ENCODE measurements around the gene DNASE1L1.

DNASE1L1 gene

DNA sequence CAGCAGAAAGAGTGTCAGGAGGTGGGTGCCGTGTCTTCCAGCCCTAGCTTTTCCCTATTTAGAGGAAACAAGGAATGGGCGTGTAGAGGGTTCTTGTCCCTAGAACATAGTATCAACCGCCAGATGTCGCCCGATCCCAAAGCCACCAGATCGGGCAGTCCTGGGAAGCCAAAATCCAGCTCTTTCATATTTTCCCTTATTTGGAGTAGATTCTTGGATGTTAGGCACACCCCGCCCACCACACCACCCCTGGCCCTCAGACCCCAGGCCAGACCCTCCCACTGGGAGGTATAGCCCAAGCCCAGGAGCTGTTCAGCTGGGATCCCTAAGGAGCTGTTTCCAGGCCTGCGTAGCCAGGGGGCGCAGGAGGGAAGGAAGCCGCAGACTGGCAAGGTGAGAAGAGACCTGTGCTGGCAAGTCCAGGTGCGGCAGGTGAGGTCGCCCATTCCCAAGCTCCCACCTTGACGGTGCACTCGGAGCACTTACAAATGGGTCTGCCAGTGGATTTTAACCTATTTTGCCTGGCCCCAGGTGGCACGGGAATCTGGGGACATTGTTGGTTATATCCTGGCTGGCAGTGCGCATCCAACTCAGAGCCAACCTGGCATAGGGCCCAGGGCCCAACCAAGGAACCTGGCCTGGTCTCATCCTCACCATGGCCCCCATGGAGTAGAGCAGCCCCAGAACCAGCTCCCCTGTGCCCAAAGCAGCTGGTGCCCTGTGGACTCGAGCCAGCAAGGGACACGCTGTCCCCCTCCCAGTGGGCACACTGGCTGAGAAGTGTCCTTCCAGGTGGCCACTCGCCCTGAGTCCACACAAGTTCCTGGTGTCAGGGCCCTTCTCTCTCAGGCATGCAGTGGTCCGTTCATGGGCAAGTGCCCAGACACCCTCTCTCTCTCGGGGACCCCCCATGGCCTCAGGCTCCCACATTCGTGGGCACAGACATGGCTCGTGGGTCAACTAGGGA lies 35.4 kb downstream of the DNASE1L1 start:
- peak overlapping the region in 20 of 21 experiments; percentile 15 to 98 (median 75) for H3K27ac ChIP-seq
- H3K4me3 ChIP-seq: peak overlapping the region; percentile 32 to 74 (median 37)

DNA sequence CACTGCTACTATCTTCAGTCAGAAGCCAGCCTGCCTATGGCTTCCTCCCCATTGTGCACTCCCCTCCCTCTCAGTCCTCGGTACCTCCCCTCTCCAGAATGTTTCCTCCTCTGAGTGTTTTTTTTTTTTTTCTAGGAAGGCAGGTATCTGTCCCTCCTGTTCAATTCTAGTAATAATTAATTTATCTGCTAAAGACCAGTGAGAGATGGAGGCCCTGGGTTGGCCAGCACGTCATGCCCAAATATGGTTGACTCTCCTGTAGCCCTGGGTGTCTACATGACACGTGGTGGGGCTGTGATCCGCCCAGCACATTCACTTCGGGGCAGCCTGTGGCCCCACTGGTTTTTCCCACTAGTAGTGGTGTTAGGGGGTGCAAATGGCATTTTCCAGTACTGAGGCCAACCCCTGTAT lies 36.4 kb downstream of the DNASE1L1 start:
- Histone ChIP-seq H3K4me3 (peak overlapping the region in 5 of 7 experiments; percentile 36 to 74 (median 70)), H3K27ac (peak overlapping the region in 17 of 21 experiments; percentile 20 to 98 (median 83))

DNA sequence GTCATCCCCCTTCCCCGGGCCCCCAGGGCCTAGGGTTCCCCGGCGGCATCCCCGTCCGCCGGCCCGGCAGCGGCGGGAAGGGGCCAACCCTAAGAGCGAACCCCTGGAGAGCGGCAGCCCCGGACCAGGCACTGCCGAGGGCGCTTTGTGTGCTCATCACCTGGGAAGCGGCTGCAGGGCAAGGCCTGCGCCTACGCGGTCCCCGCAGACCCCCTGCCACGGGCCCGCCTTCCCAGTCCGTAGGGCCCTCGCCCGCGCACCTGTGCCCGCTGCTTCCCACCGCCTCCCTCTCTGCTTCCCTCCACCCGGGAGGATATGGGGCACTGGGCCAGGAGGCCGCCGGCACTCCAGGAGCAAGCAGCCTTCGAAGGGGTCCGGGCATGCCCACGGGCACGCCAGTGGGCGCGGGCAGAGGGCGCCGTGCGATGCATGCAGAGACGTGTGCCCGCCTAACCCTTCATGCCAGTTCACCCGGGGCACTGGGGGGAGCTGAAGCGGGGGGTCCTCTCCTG lies 37.2 kb downstream of the DNASE1L1 start:
- peak overlapping the region in 20 of 21 experiments; percentile 42 to 98 (median 83) for H3K27ac ChIP-seq
- peak overlapping the region; percentile 56 to 74 (median 64) for H3K4me3 ChIP-seq

DNA sequence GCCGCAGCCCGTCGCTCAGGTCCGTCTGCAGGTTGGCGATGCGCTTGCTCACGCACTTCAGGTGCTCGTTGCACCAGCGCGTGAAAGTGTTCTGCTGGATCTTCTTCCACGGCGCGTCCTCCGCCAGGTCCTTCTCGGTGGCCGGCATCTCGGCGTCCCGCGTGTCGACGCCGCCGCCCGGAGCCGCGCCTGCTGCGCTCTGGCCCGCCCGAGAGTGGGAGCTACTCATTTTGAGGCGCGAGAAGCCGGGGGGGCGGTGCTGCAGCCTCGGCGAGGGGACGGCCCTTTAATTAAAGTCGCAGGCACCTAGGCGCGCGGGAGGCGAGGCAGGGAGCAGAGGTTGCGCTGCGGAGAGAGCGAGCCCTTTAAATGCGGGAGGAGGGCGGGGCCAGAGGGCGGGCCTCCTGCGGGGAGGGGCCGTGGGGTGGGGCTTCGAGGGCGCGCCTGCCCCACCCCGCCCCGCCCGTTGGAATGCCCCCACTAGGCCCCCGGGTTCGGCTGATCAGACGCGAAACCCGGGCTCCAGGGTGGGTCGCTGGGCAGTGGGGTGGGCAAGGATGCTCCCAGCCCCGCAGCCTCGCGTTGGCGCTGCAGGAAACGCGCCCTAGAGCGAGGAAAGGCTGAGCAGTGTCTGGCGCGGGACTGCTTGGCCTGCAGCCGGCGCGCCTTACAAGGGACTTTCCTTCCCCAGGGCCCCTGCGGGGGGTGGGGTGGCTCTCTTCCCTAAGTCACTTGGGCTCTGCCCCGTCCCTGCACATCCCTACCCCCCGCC lies 37.9 kb downstream of the DNASE1L1 start:
- peak overlapping the region; percentile 15 to 98 (median 89) for H3K27ac ChIP-seq

DNA sequence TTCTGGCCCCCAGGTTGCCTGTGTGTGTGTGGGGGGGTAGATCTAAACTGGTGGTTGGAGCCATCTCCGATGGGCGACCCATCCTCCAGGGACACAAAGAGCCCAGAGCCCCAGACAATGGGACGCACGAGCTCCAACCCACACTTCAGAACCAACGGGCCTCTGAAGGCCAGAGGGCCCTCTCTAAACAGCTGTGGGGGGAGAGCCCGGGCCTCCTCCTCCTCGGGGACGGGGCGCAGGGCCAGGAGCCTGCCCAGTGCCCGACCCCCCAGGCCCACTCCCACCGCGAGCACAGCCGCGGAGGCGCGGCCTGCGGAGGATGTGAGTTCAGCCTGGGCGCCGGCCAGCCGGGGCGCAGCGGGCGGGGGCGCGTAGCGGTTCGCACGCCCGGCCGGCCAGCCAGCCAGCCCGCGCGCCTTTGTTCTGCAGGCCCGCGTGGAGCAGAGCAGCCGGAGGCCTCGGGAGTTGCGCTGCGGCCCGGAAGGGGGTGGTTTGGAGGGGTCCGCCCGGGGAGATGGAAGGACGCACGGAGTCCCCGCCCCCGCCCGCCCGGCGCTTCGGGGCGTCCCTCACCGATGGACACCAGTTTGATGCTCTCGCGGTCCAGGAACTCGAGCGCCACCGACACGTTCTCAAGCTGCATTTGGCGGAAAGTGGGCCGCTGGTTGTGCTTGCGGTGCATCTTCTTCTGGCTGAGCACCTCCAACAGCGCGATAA lies 38.6 kb downstream of the DNASE1L1 start:
- Histone ChIP-seq H3K4me3 (peak overlapping the region; percentile 56 to 74 (median 64)), H3K27ac (peak overlapping the region; percentile 15 to 98 (median 88))

More for the DNA sequence above, 37.9 kb downstream of the DNASE1L1 start:
- H3K4me3 ChIP-seq: peak overlapping the region; percentile 56 to 74 (median 64)

DNA sequence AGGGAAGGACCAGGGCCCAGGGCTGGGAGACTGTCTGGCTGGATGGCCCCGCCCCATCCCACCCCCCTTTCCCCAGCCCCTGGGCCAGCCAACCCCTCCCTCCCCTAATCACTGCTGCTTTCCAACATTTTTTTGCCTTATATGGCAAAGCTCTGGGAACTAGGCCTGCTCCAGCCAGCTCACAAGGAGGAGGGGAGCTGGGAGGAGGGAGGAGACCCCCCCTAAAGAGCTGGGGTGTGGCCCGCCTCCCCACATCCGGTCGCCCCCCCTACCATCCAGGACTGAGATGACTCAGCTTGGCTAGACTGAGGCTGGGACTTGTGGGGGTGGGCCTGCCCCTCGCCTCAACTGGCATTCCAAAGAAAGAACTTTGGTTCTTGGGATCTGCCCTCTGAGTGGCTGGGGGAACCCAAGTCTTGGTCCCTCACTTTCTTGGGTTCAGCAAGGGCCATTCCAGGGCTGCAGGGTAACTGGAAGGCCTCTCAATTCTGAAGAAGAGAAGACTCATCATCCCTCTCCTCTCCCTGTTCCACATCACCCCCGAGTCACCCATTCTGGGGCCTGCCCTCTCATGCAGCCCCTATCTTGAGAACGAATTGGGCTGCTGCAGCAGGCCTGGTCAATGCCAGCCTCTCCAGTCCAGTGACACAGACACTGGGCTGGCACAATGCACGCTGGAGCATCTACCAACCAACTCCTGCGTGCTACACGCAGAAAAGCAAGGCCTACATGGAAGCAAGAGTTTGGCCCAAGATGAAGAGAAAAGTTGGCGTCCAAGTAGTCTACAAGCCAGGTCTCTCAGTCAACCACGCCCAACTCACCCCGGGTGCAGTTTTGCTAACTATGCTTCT lies 39.4 kb downstream of the DNASE1L1 start:
- H3K27ac ChIP-seq: peak overlapping the region; percentile 67 to 98 (median 89)

DNA sequence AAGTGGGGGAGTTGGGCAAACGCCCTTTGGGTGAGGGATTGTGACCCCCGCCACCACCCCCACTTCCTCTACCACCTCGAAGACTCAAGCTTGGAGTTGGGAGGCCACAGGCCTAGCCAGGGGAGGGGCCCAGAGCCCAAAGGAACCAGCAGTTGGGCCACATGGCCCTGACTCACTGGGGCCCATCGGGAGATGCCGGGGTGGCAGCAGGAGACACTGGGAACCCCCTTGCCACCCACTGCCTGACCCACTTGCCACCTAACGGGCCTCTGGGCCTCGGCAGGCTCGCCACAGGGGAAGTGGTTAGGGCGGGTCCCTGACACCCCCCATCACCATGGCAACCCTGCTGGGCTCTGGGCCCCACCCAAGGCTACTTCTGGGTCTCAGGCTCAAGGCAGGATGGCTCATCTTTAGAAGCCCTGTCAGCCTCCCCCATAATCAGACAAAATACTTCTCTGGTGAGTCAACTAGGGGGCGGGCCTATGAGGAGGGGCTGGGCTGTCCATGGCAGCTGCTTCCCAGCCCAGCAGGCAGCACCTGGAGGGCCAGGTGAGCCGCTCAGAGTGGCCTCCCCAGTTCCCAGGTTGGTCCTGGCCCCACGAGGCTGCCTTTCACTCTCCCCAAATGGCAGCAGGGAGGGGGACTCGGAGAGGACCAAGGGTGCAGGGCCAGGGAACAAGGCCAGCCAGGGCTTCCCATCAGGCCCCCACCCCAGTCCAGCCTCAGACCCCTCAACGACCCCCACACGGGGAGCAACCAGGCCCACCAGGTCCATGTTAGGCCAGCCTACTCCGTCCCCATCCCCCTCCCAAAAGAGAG lies 40.2 kb downstream of the DNASE1L1 start:
- H3K27ac ChIP-seq: peak overlapping the region; percentile 67 to 98 (median 89)
- peak overlapping the region; percentile 56 to 74 (median 64) for H3K4me3 ChIP-seq

More for the DNA sequence above, 39.4 kb downstream of the DNASE1L1 start:
- H3K4me3 ChIP-seq: peak overlapping the region; percentile 56 to 74 (median 64)

DNA sequence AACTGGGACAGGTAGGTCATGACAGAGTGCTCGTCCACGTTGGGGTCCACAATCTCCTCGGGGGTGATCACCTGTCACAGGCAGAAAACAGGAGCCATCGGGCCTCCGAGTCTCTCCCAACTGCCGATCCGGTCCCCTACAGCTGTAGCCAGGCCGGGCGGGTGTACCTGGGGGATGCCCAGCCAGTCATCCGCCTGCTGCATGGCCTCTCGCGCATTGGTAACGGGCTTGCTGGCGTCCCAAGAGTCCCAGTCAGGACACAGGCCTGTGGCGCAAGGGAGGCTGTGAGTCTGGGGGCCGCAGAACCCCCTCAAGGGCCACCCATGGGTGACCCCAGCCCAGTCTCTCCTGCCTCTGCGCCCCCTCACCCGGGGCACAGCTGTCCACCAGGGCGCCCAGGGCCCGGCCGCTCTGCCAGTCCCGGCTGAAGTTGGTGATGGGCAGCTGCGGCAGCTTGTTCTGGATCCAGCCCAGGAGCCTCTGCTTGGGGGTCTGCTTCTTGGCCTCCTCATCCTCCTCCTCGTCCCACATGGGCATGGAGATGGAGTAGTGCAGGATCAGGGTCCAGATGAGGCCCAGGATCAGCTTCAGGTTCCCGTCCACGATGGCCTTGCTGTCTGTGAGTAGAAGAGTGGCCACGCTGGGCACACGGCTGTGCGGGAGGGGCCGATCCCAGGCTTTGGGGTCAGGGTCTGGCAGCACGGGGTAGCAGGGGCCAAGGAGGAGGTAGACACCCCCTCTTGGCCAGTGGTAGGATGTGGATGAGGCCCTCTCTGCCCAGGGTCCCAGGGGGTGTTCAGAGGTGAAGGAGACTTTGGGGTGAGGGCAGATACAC lies 41.4 kb downstream of the DNASE1L1 start:
- Histone ChIP-seq H3K4me3 (peak overlapping the region in 4 of 7 experiments; percentile 63 to 74 (median 70)), H3K27ac (peak overlapping the region; percentile 10 to 98 (median 89))

DNA sequence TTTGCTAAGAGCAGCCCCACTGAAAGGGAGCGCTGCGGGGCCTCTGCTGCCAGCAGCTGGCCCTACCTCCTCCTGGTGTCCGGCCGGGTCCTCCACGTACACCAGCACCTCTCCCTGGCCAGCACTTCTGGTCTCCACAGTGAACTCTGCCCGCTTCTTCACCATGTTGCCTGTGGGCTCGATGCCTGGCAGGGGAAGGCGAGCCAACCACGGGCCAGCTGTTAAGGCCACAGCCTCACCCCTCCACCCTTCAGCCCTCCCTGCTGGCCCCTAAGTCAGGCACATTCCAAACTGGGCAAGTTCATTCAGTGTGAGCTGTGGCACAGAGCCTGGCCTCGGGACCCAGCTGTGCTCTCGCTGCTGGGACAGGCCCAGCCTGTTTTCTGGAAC lies 42.4 kb downstream of the DNASE1L1 start:
- H3K4me3 ChIP-seq: no peak overlapping the region
- peak overlapping the region in 7 of 21 experiments; percentile 4 to 95 (median 59) for H3K27ac ChIP-seq

DNA sequence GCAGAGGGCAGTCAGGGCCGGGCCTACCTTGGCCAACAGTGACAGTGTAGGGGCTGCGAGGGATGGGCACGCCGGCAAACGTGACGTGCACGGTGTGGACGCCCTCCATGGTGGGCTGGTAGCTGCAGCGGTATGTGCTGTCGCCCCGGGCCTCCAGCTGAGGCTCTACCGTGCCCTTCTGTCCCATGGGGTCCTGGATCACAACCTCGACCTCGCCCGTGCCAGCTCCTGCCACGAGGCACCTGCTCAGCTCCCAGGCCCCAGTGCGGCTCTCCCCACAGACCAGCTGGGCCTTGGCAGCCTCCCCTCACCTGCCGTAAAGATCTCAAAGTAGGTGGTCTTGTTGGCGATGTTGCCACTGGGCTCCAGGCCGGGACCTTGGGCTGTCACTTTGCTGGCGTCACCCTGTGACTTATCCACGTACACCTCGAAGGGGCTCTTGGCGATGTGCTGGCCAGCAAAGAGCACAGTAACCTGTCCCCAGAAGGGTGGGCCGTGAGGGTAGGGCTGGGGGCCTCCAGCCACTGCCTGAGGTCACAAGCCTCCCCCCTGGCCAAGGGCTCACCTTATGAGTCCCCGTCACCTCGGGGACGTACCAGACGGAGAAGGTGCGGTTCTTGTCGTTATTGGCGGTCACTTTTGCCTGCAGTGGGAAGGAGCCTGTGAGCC lies 42.9 kb downstream of the DNASE1L1 start:
- no peak overlapping the region for H3K4me3 ChIP-seq
- peak overlapping the region in 3 of 21 experiments; percentile 24 to 94 (median 59) for H3K27ac ChIP-seq

DNA sequence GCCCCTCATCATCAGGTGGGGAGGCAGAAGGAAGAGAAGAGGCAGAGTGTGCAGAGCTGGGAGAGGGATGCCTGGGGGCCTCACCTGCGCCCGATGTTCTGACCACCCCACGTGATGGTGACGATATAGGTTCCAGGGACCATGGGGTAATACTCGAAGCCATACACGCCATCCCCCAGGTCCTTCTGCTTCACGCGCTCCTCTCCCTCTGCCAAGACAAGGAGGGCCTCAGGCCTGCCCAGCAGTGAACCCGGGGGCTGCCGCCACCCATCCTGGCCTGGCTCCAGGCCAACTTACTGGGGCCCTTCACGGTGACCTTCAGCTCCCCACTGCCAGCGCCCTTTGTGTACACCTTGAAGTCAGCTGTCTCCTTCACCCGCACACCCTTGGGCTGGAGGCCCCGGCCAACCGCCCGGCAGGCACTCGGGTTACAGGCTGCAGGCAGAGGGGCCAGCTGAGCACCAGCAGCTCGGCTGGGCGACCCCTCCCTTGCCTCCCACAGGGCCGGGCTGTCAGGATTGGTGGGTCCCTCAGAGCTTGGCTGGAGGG lies 43.9 kb downstream of the DNASE1L1 start:
- Histone ChIP-seq H3K27ac (peak overlapping the region in 2 of 21 experiments; percentile 6 to 59), H3K4me3 (no peak overlapping the region)

DNA sequence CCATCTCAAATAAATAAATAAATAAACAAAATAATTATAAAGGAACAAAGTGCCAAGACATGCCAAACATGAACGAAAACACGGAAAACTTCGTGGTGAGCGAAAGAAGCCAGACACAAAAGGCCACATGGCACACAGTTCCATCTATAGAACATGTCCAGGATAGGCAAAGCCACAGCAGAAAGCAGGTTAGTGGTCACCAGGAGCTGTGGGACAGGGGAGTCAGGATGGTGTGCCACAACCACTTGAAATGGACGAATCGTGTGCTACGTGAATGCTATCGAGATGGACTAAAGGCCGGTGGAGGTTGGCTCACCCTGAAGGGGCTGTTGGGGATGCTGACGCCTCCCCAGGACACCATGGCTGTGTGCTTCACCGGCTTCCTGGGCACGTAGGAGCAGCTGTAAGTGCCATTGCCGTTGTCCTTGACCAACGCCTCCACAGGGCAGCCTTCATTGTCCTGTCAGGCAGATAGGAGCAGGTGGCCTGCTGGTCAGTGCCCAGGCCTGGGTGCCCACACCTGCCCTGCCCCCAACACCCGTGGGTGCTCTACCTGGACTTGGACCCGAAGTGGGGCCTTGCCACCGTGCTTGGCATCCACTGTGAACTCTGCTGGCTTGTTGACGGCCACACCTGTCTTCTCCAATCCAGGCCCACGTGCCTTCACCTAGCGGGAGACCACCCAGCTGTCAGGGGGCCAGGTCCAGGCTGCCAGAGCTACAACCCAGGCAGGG lies 45.2 kb downstream of the DNASE1L1 start:
- Histone ChIP-seq H3K4me3 (no peak overlapping the region), H3K27ac (no peak overlapping the region)

DNA sequence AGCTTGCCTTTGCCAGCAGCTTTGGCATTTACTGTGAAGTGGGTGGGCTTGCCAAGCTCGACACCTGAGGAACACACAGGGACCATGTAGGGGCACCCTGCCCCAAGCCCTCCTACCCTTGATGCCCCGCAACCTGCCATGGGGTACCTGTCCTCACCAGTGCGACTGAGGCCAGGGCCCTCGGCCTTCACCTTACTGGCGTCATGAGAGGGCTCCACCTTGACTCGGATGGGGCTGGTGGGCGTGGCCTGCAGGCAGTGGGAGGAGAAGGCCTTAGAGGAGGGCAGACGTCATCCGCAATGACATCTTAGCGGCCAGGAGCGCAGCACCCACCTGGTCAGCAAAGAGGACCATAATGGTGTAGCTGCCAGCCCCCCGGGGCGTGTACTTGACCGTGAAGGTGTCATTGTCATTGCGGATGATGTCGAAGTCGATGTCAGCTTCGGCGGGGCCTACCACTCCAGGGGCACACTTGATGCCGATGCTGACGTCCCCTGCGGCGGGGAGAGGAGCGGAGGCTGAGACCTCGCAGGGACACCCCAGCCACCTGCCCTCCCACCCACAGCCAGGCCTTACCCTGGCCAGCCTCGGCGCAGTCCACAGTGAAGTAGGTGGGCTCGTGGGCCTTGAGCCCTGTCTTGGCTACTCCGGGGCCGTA lies 46.8 kb downstream of the DNASE1L1 start:
- H3K27ac ChIP-seq: peak overlapping the region in 1 of 21 experiments; percentile 14
- no peak overlapping the region for H3K4me3 ChIP-seq

DNA sequence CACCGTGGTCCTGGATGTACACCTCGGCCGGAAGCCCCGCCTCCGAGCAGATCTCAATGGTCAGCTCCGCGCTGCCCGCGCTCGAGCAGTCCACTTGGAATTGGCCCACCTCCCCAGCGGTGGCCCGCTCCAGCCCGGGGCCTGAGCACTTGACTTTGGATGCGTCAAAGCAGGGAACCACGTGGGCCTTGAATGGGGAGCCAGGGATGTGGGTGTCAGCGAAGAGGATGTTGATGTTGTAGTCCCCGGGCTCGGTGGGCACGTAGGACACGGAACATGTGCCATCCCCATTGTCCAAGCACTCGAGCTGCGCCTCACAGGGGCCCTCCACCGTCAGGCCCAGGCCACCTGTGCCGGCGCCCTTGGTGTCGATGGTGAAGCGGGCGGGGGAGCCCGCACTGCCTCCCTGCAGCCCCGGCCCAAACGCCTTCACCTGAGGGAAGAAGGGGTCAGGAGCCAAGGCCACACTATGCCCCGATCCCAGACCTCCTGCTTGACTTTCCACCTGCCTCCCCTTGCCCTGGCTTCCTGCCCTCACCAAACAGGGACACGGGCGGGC lies 48.8 kb downstream of the DNASE1L1 start:
- H3K27ac ChIP-seq: no peak overlapping the region
- no peak overlapping the region for H3K4me3 ChIP-seq

All from skin epidermis (tissue), 12 donors.